GM12891 (cell line): ENCODE data around the gene SSH3.

Source experiments
- POLR2AphosphoS5 ChIP-seq: IDR thresholded peaks from 2 replicates; pipeline ENCODE4 v1.6.1; 2011; ENCODE audit warnings: low read depth, low read length, control low read depth
- SPI1 ChIP-seq: IDR thresholded peaks from 2 replicates; pipeline ENCODE4 v1.6.1; 2011; ENCODE audit warnings: low read depth, low read length, control low read depth
- TAF1 ChIP-seq: IDR thresholded peaks from 2 replicates; pipeline ENCODE4 v1.6.1; 2011; ENCODE audit warnings: low read depth, low read length, control low read depth

DNA sequence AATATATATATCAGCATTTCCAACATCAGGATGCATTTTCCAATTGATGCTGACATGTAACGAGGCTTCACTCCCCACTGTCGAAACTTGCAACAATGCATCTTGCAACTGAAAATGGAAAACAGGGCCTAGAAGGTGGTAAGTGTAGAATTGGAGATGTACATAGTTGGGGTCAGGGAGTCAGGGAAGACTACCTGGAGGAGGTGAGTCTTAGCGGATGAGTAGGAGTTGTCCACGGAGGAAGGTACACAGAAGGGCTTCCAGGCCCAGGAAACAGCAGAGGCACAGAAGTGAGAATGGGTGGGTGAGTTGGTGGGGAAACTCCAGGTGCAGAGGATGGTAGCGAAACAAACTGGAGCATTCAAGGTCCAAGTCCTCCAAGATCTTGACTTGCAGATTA lies 39.1 kb upstream of the SSH3 start:
- TF ChIP-seq TAF1 (no peak), POLR2AphosphoS5 (no peak), SPI1 (no peak)
